H1 (cell line): ENCODE results near the gene ADH1A. TPM values are rescaled to one million over a fixed set of nuclear protein-coding genes. Genes with fewer than 3 reads are reported as not detected.

Source experiments
- BRCA1 ChIP-seq: IDR thresholded peaks from 2 replicates; pipeline ENCODE4 v1.6.1; 2012; ENCODE audit warnings: low read depth, low read length, improper control_type of control experiment
- MAX ChIP-seq: IDR thresholded peaks from 2 replicates; pipeline ENCODE4 v1.6.1; 2012; ENCODE audit warnings: inconsistent platforms
- RNF2 ChIP-seq: fragments of 200-900, 300-1000 bp; sonication (generic); IDR thresholded peaks from 2 replicates; pipeline ENCODE4 v1.7.1; 2016; ENCODE audit warnings: borderline replicate concordance, low read depth, mild to moderate bottlenecking, antibody characterized with exemption, low read length; ENCODE audit not compliant: poor library complexity, severe bottlenecking; ENCODE audit errors: missing control alignments
- SP1 ChIP-seq: IDR thresholded peaks from 2 replicates; pipeline ENCODE4 v1.6.1; 2011; ENCODE audit warnings: low read depth, low read length
- ZNF274 ChIP-seq: IDR thresholded peaks from 2 replicates; pipeline ENCODE4 v1.7.0; 2012; ENCODE audit warnings: low read length, borderline replicate concordance; ENCODE audit errors: extremely low read depth
- polyA plus RNA-seq, 7 experiments: library from polyadenylated mRNA; depleted of rRNA in 3 of 7; stranded (reverse) in 5 of 7; unstranded in 2 of 7; fragments of >200 nt in 5 of 7; fragments of 200-250 nt in 2 of 7; gene quantifications; 1 replicate in 5 of 7; 2 replicates in 1 of 7; 4 replicates in 1 of 7; pipeline versions ENCODE4 v1.2.1 to v1.2.3, GENCODE V29; 2011 to 2013; ENCODE audit warnings: missing spikeins in 2 of 7, mixed read lengths in 2 of 7
- total RNA-seq: library from RNA; stranded (reverse); fragmentation: NEBNext Ultra II Directional; extraction: Animal tissue kit (Norgen Biotek cat#: 25700); gene quantifications from 2 replicates; pipeline ENCODE4 v1.2.1, GENCODE V29; 2021

Gene ADH1A
- total and polyA plus RNA-seq, 2 of the 8 experiments (the other 6 are each of a cell fraction or from before 2014, with no cell fraction given), result not detected

GRCh38 chr4:99334880-99335279, 44.1 kb upstream of the ADH1A start (continued):
- TF ChIP-seq MAX (no peak), RNF2 (no peak), SP1 (no peak), BRCA1 (no peak), ZNF274 (no peak)
